ENCODE results near the gene TRDN.

Gene TRDN

DNA sequence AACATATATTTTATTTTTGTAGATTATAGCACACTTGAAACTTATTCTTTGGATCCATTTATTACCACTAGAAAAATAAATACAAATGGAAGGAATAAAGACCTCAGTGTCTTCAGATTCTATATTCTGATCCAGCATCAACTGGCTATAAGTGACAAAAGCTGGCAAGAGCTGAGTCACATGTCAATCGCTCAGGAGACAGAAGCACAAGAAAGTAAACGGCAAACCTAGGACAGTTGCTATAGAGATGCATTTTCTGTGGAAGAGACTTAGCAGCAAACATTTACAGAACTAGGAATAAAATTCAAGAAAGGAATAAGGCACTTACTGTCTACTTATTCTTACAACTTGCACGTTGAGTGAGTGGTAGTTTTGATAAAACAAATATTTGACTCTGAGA, 410.4 kb downstream of the TRDN start:
- TF ChIP-seq, protein P1, sequence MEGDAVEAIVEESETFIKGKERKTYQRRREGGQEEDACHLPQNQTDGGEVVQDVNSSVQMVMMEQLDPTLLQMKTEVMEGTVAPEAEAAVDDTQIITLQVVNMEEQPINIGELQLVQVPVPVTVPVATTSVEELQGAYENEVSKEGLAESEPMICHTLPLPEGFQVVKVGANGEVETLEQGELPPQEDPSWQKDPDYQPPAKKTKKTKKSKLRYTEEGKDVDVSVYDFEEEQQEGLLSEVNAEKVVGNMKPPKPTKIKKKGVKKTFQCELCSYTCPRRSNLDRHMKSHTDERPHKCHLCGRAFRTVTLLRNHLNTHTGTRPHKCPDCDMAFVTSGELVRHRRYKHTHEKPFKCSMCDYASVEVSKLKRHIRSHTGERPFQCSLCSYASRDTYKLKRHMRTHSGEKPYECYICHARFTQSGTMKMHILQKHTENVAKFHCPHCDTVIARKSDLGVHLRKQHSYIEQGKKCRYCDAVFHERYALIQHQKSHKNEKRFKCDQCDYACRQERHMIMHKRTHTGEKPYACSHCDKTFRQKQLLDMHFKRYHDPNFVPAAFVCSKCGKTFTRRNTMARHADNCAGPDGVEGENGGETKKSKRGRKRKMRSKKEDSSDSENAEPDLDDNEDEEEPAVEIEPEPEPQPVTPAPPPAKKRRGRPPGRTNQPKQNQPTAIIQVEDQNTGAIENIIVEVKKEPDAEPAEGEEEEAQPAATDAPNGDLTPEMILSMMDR (IDR thresholded peaks at IDR 0.05; ENCODE audit: control insufficient read depth, extremely low read depth, insufficient read depth): no peak
- no peak overlapping the region for H3K4me3 ChIP-seq (ENCODE audit: low read depth, low read length)
- no peak for DNase-seq (ENCODE audit: low read depth)

GRCh38 chr6:123224077-123224476, 412.7 kb downstream of the TRDN start:
- no peak overlapping the region for H3K4me3 ChIP-seq (ENCODE audit: low read depth, low read length)
- no peak for DNase-seq (ENCODE audit: low read depth)
- TF ChIP-seq, protein P1 (IDR thresholded peaks at IDR 0.05; ENCODE audit: control insufficient read depth, extremely low read depth, insufficient read depth): no peak

GRCh38 chr6:123223461-123223860, 413.3 kb downstream of the TRDN start:
- no peak overlapping the region for H3K4me3 ChIP-seq (ENCODE audit: low read depth, low read length)
- TF ChIP-seq, protein P1 (IDR thresholded peaks at IDR 0.05; ENCODE audit: control insufficient read depth, extremely low read depth, insufficient read depth): no peak
- DNase-seq (ENCODE audit: low read depth): no peak

- H3K4me3 ChIP-seq (ENCODE audit: low read depth, low read length): no peak overlapping the region
- DNase-seq (ENCODE audit: low read depth): no peak
- TF ChIP-seq, protein P1 (IDR thresholded peaks at IDR 0.05; ENCODE audit: control insufficient read depth, extremely low read depth, insufficient read depth): no peak
These were observed 421.5 kb downstream of the TRDN start for GRCh38 chr6:123215211-123215610.

DNA sequence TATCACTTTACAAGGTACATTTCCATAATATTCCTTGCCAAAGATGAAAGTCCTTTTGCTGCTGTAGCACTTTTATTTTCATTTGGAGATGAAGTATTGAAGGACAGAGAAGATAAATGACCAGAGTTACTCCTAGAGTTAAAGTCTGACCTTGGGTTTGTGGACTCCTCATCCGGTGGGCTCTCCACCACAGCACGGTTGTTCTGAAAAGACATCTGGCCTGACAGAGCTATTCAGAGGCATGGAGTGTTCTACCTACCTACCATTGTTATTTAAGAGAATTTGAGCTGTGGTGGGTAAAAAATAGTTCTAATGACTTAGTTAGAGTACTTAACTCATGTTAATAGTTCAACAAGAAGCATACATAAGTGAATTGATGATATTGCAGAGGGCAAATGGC, 422.3 kb downstream of the TRDN start:
- TF ChIP-seq, protein P1 (IDR thresholded peaks at IDR 0.05; ENCODE audit: control insufficient read depth, extremely low read depth, insufficient read depth): no peak
- no peak overlapping the region for H3K4me3 ChIP-seq (ENCODE audit: low read depth, low read length)
- no peak for DNase-seq (ENCODE audit: low read depth)

GRCh38 chr6:123213921-123214320, 422.8 kb downstream of the TRDN start:
- TF ChIP-seq, protein P1 (IDR thresholded peaks at IDR 0.05; ENCODE audit: control insufficient read depth, extremely low read depth, insufficient read depth): no peak
- H3K4me3 ChIP-seq (ENCODE audit: low read depth, low read length): no peak overlapping the region
- no peak for DNase-seq (ENCODE audit: low read depth)

DNA sequence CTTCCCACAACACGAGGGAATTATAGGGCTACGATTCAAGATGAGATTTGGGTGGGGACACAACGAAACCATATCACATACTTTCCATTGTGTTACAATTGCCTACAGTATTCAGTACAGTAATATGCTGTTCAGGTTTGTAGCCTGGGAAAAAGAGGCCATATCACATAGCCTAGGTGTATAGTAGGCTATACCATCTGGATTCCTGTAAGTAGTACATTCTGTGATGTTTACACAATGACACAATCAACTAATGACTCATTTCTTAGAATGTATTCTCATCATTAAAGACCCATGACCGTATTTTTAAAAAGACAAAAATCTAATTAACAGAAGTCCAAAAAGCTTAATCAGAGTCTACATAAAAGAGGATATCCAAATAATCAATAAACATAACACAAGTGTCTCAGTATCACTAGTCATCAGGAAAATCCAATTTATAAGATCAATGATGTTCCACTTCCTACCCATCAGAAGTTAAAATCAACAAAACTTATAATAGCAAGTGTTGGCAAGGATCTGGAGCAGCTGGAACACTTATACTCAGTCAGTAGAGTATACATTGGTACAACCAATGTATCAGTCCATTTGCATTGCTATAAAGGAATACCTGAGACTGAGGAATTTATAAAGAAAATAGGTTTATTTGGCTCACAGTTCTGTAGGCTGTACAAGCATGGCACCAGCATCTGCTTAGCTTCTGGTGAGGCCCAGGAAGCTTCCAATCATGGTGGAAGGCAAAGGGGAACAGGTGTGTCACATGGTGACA, 424.8 kb downstream of the TRDN start:
- no peak for DNase-seq (ENCODE audit: low read depth)
- TF ChIP-seq, protein P1 (IDR thresholded peaks at IDR 0.05; ENCODE audit: control insufficient read depth, extremely low read depth, insufficient read depth): no peak
- no peak overlapping the region for H3K4me3 ChIP-seq (ENCODE audit: low read depth, low read length)
